GM12878 (cell line): Measurements from ENCODE around the gene MYL3. TPM values are rescaled to one million over a fixed set of nuclear protein-coding genes. Genes with fewer than 3 reads are reported as not detected.

ENCODE experiments used
- ATAC-seq: fragments of 200-7000 bp; cut with Tn5 transposase; 3 replicates; pipeline ENCODE4 v1.9.1; 2020; ENCODE audit warnings: mild to moderate bottlenecking, moderate library complexity
- BruUV-seq: library from RNA; stranded (reverse); fragments of 400-500 nt; replicated peaks from 2 replicates; lab custom pipeline; 2021; lab: Mats Ljungman, UMichigan
- CTCF ChIA-PET: fragments of 300-600 bp; sonication (Branson Sonifier 250); formaldehyde crosslinking; extraction: SDS; loops from one replicate; lab custom pipeline; 2021; ENCODE audit warnings: inconsistent platforms; lab: Yijun Ruan, JAX
- POLR2A ChIA-PET: fragments of 350-600 bp; formaldehyde crosslinking; extraction: SDS; loops from one replicate; lab custom pipeline; 2021; ENCODE audit warnings: inconsistent platforms; lab: Charles Lee
- RAD21 ChIA-PET: fragments of 300-600 bp; sonication (Branson Sonifier 250); formaldehyde crosslinking; loops from one replicate; lab custom pipeline; 2023; ENCODE audit warnings: antibody characterized with exemption; ENCODE audit not compliant: unreplicated experiment; lab: Charles Lee
- SMC1A ChIA-PET: fragments of 300-600 bp; sonication (Branson Sonifier 250); formaldehyde crosslinking; loops from one replicate; lab custom pipeline; 2023; ENCODE audit not compliant: unreplicated experiment, uncharacterized antibody; lab: Charles Lee
- DNase-seq: peaks from one replicate; pipeline ENCODE4 v3.0.0-alpha.2; 2011; ENCODE audit warnings: low read depth, low spot score
- FAIRE-seq: peaks from 3 replicates; lab custom pipeline; 2011; peaks lifted over from hg19 to GRCh38; lab: Jason Lieb, UNC
- H2AFZ ChIP-seq: 2 replicates; pipeline ENCODE4 v1.6.0; 2011; ENCODE audit warnings: low read depth, low read length, control low read depth; ENCODE audit not compliant: control insufficient read depth
- H3K27ac ChIP-seq: 2 replicates; pipeline ENCODE4 v1.5.1; 2011; ENCODE audit warnings: control low read depth; ENCODE audit not compliant: control insufficient read depth, insufficient read depth
- H3K27me3 ChIP-seq, 2 experiments: replicated peaks in 1 of 2; 2 replicates each; pipeline versions ENCODE4 v1.6.0 to v1.6.1; 2011; ENCODE audit warnings: low read length in 1 of 2; ENCODE audit not compliant: control insufficient read depth in 2 of 2, insufficient read depth in 2 of 2
- H3K36me3 ChIP-seq, 2 experiments: 2 replicates each; pipeline ENCODE4 v1.5.1; 2011; ENCODE audit warnings: low read length in 1 of 2; ENCODE audit not compliant: control insufficient read depth in 2 of 2, insufficient read depth in 2 of 2
- H3K4me1 ChIP-seq: 2 replicates; pipeline ENCODE4 v1.6.1; 2011; ENCODE audit warnings: mild to moderate bottlenecking, low read length, moderate library complexity, mixed read lengths; ENCODE audit not compliant: control insufficient read depth, insufficient read depth
- H3K4me2 ChIP-seq: 2 replicates; pipeline ENCODE4 v1.6.0; 2011; ENCODE audit warnings: control low read depth; ENCODE audit not compliant: control insufficient read depth, insufficient read depth
- H3K4me3 ChIP-seq: fragments of 200-600 bp; sonication (generic); 2 replicates; pipeline ENCODE4 v1.5.1; 2016
- H3K79me2 ChIP-seq: 2 replicates; pipeline ENCODE4 v1.6.0; 2011; ENCODE audit warnings: low read length; ENCODE audit not compliant: control insufficient read depth, insufficient read depth
- H3K9ac ChIP-seq: 2 replicates; pipeline ENCODE4 v1.8.0; 2011; ENCODE audit warnings: low read length, control low read depth, mixed read lengths; ENCODE audit not compliant: control insufficient read depth, insufficient read depth
- H3K9me3 ChIP-seq: replicated peaks from 3 replicates; pipeline ENCODE4 v1.5.1; 2011; ENCODE audit warnings: mild to moderate bottlenecking, low read length; ENCODE audit not compliant: control insufficient read depth, insufficient read depth
- H4K20me1 ChIP-seq: 2 replicates; pipeline ENCODE4 v1.6.0; 2011; ENCODE audit not compliant: control insufficient read depth, insufficient read depth
- CREB1 ChIP-seq: IDR thresholded peaks from 2 replicates; pipeline ENCODE4 v1.6.1; 2012; ENCODE audit warnings: low read depth, mild to moderate bottlenecking, inconsistent platforms
- E2F4 ChIP-seq: IDR thresholded peaks from 2 replicates; pipeline ENCODE4 v1.6.1; 2012; ENCODE audit warnings: low read depth, low read length, improper control_type of control experiment
- MYC ChIP-seq: IDR thresholded peaks from 2 replicates; pipeline ENCODE4 v1.6.1; 2011; ENCODE audit warnings: mild to moderate bottlenecking, low read length, moderate library complexity, inconsistent platforms; ENCODE audit not compliant: insufficient read depth, insufficient replicate concordance, insufficient read length, severe bottlenecking
- SMAD5 ChIP-seq: IDR thresholded peaks from 2 replicates; pipeline ENCODE4 v1.6.1; 2016; ENCODE audit warnings: antibody characterized with exemption, low read depth
- SRF ChIP-seq, 2 experiments: IDR thresholded peaks; 2 replicates each; pipeline ENCODE4 v1.6.1; 2011; ENCODE audit warnings: low read depth in 2 of 2, low read length in 2 of 2, mild to moderate bottlenecking in 1 of 2, moderate library complexity in 1 of 2
- ZNF207 ChIP-seq: fragments of 450-650 bp; IDR thresholded peaks from 2 replicates; pipeline ENCODE4 v1.6.1; 2014; ENCODE audit warnings: antibody characterized with exemption, mild to moderate bottlenecking, borderline replicate concordance
- WGBS: methylation state at CpG from one replicate; pipeline ENCODE4 v1.1.6; 2016; ENCODE audit warnings: low lambda C conversion rate; ENCODE audit not compliant: insufficient replicate concordance, insufficient coverage; ENCODE audit errors: missing lambda C conversion rate; 5-methylcytosine and 5-hydroxymethylcytosine counted together
- in situ Hi-C: fragments of 300-500 bp; cut with MboI; formaldehyde crosslinking; loops from 9 replicates; pipeline ENCODE4 v1.14.3; 2018; ENCODE audit warnings: mixed read lengths
- intact Hi-C: fragments of 100-400 bp; cut with micrococcal nuclease; formaldehyde crosslinking; loops from one replicate; pipeline ENCODE4 v1.14.2; 2022; ENCODE audit not compliant: unreplicated experiment
- polyA plus RNA-seq, 11 experiments: library from polyadenylated mRNA; depleted of rRNA in 4 of 11; unstranded in 6 of 11; stranded (reverse) in 5 of 11; fragments of >200 nt; fragmentation: Nextera tagmentation in 4 of 11; fragmentation: Illumina TruSeq in 1 of 11; extraction: Ambion mirVana in 4 of 11; extraction: Trizol in 1 of 11; gene quantifications; 1 replicate in 1 of 11; 2 replicates in 10 of 11; pipeline versions ENCODE4 v1.2.1 to v1.2.3, GENCODE V29; 2011 to 2016; ENCODE audit warnings: inconsistent platforms in 2 of 11, missing spikeins in 2 of 11, low read depth in 1 of 11
- total RNA-seq, 4 experiments: library from RNA; depleted of rRNA in 3 of 4; stranded (reverse); fragments of >200 nt in 3 of 4; fragmentation: Illumina TruSeq in 1 of 4; extraction: Trizol in 1 of 4; gene quantifications; 2 replicates each; pipeline versions ENCODE4 v1.2.1 to v1.2.3, GENCODE V29; 2013 to 2021
- TF ChIP-seq, protein P1 (sequence below): IDR thresholded peaks from 2 replicates; pipeline ENCODE4 v1.6.1; 2012; ENCODE audit warnings: mild to moderate bottlenecking, low read depth, low read length

The MYL3 gene
- total and polyA plus RNA-seq, 10 of the 15 experiments (the other 5 are each of a cell fraction or from before 2014, with no cell fraction given), result 0.40 TPM; not detected in 9

GRCh38 chr3:46889381-46890110, 26.3 kb upstream of the MYL3 start:
- no peak overlapping the region for H2AFZ ChIP-seq
- H3K79me2 ChIP-seq, result no peaks in the 10 kb centered on the region
- H3K4me2 ChIP-seq, result no peak overlapping the region
- peaks cover 3% of the 10 kb centered on the region; the same call in 1 of the 2 replicates for H4K20me1 ChIP-seq
- ChIA-PET SMC1A (no interaction called here), RAD21 (interaction anchor here (1.3 kb wide), 1 partner anchor 22 kb away, joined by 4 read pairs; no protein-coding TSS in a partner anchor), CTCF (interaction anchor here (0.6 to 2.6 kb wide), 3 partner anchors 22 to 64 kb away, joined by 3 to 8 read pairs (median 3); no protein-coding TSS in a partner anchor), POLR2A (no interaction called here)
- H3K4me3 ChIP-seq, result no peak overlapping the region
- in situ Hi-C loops (no loop called here), intact Hi-C loops (no loop called here)
- no peak for DNase-seq
- no peaks in the 10 kb centered on the region for H3K36me3 ChIP-seq
- 16% methylated on average over 4 of the region's 6 CpGs for WGBS
- no peaks in the 10 kb centered on the region; the same call in 1 of the 2 replicates for H3K4me1 ChIP-seq
- no TSS peak for BruUV-seq
- peaks cover 3 to 8% of the 10 kb centered on the region in 2 experiments for H3K27me3 ChIP-seq
- no peaks in the 10 kb centered on the region for H3K9me3 ChIP-seq
- TF ChIP-seq E2F4 (no peak), SMAD5 (no peak), ZNF207 (no peak), CREB1 (no peak), MYC (no peak), SRF (IDR thresholded peaks at IDR 0.05; ENCODE audit: low read depth in 2 of 2, low read length in 2 of 2) (no peak)
- TF ChIP-seq, protein P1, sequence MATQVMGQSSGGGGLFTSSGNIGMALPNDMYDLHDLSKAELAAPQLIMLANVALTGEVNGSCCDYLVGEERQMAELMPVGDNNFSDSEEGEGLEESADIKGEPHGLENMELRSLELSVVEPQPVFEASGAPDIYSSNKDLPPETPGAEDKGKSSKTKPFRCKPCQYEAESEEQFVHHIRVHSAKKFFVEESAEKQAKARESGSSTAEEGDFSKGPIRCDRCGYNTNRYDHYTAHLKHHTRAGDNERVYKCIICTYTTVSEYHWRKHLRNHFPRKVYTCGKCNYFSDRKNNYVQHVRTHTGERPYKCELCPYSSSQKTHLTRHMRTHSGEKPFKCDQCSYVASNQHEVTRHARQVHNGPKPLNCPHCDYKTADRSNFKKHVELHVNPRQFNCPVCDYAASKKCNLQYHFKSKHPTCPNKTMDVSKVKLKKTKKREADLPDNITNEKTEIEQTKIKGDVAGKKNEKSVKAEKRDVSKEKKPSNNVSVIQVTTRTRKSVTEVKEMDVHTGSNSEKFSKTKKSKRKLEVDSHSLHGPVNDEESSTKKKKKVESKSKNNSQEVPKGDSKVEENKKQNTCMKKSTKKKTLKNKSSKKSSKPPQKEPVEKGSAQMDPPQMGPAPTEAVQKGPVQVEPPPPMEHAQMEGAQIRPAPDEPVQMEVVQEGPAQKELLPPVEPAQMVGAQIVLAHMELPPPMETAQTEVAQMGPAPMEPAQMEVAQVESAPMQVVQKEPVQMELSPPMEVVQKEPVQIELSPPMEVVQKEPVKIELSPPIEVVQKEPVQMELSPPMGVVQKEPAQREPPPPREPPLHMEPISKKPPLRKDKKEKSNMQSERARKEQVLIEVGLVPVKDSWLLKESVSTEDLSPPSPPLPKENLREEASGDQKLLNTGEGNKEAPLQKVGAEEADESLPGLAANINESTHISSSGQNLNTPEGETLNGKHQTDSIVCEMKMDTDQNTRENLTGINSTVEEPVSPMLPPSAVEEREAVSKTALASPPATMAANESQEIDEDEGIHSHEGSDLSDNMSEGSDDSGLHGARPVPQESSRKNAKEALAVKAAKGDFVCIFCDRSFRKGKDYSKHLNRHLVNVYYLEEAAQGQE, result no peak
- no peak for ATAC-seq
- FAIRE-seq, result no peak
- no peak overlapping the region for H3K27ac ChIP-seq
- no peak overlapping the region for H3K9ac ChIP-seq
